DOHH2 (cell line): ENCODE measurements around the gene CCM2.

Source experiments
- H3F3A ChIP-seq: fragments of 200-600 bp; sonication (generic), shearing (Covaris generic); 2 replicates; pipeline ENCODE4 v1.6.0; 2016; ENCODE audit warnings: antibody characterized with exemption, mild to moderate bottlenecking; ENCODE audit not compliant: control insufficient read depth, insufficient read depth
- H3K27ac ChIP-seq: fragments of 200-600 bp; sonication (generic); 2 replicates; pipeline ENCODE4 v1.5.1; 2014; ENCODE audit warnings: low read depth, mild to moderate bottlenecking, low read length, moderate library complexity
- H3K27me3 ChIP-seq: fragments of 200-600 bp; sonication (generic); 2 replicates; pipeline ENCODE4 v1.6.1; 2014; ENCODE audit warnings: mild to moderate bottlenecking, low read length, mixed read lengths; ENCODE audit not compliant: control insufficient read depth
- H3K36me3 ChIP-seq: fragments of 200-600 bp; sonication (generic); 2 replicates; pipeline ENCODE4 v1.6.1; 2014; ENCODE audit warnings: mild to moderate bottlenecking, low read length, moderate library complexity, mixed read lengths; ENCODE audit not compliant: control insufficient read depth
- H3K4me1 ChIP-seq: fragments of 200-600 bp; sonication (generic); 2 replicates; pipeline ENCODE4 v1.6.1; 2014; ENCODE audit warnings: mild to moderate bottlenecking, low read length, mixed read lengths; ENCODE audit not compliant: control insufficient read depth
- H3K4me2 ChIP-seq: fragments of 200-600 bp; sonication (generic); 2 replicates; pipeline ENCODE4 v1.6.0; 2014; ENCODE audit warnings: mild to moderate bottlenecking, low read length, moderate library complexity
- H3K4me3 ChIP-seq: fragments of 200-600 bp; sonication (generic); 2 replicates; pipeline ENCODE4 v1.5.1; 2014; ENCODE audit warnings: mild to moderate bottlenecking, low read length, mixed read lengths
- H3K79me2 ChIP-seq: fragments of 200-600 bp; sonication (generic); 2 replicates; pipeline ENCODE4 v1.6.1; 2014; ENCODE audit warnings: mild to moderate bottlenecking, low read length, mixed read lengths; ENCODE audit not compliant: control insufficient read depth
- H3K9me2 ChIP-seq: fragments of 200-600 bp; sonication (generic); replicated peaks from 2 replicates; pipeline ENCODE4 v1.6.1; 2014; ENCODE audit warnings: mild to moderate bottlenecking, low read length, mixed read lengths; ENCODE audit not compliant: control insufficient read depth
- H3K9me3 ChIP-seq: fragments of 200-600 bp; sonication (generic); 2 replicates; pipeline ENCODE4 v1.6.1; 2014; ENCODE audit warnings: antibody characterized with exemption, low read length, mixed read lengths; ENCODE audit not compliant: control insufficient read depth, insufficient read depth
- H4K20me1 ChIP-seq: fragments of 200-600 bp; sonication (generic); 2 replicates; pipeline ENCODE4 v1.6.0; 2014; ENCODE audit warnings: low read depth, mild to moderate bottlenecking, antibody characterized with exemption, low read length, moderate library complexity; ENCODE audit not compliant: control insufficient read depth, insufficient read depth
- EZH2phosphoT487 ChIP-seq: fragments of 200-600 bp; sonication (generic); IDR thresholded peaks from 2 replicates; pipeline ENCODE4 v1.6.1; 2017; ENCODE audit warnings: borderline replicate concordance, mild to moderate bottlenecking, antibody characterized with exemption, low read length, moderate library complexity, mixed read lengths
- TF ChIP-seq, protein P1 (sequence below): fragments of 200-600 bp; sonication (generic); IDR thresholded peaks from one replicate; pipeline ENCODE4 v1.5.1; 2014; ENCODE audit warnings: antibody characterized with exemption, mild to moderate bottlenecking, low read depth, low read length; ENCODE audit not compliant: poor library complexity, severe bottlenecking

CCM2 gene

DNA sequence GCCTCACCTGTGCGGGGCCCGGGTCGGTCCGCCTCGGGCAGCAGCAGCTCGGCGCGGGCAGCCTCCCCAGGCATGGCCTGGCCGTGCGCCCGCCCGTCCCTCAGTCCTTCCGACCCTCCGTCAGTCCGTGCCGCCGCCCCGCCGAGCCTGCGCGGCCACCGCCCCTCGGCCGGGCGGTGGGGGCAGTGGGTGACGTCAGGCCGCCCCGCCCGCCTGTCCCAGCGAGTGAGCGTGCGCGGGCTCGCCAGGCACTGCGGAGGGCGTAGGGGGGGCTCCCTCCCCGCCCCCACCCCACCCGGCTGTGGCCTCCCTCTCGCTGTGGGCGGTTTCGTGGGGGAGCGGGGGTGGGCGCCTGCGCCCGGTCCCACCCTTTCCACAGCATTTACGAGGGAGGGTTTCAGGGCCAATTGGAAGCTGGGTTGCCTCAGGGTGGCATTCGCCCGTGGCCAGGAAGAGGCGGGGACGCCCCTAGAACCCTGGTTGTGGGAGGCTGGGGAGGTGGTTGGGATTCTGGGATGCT lies 88.9 kb downstream of the CCM2 start, which contains the start of gene NACAD:
Gene NACAD, minus strand, starts transcription at position 149 of the 520 bp plus-strand sequence. Its CDS starts 75 bp downstream, at position 74.
- peak within 1 kb of the TSS; percentile 19; the same call in 1 of the 2 replicates for H3K4me2 ChIP-seq

DNA sequence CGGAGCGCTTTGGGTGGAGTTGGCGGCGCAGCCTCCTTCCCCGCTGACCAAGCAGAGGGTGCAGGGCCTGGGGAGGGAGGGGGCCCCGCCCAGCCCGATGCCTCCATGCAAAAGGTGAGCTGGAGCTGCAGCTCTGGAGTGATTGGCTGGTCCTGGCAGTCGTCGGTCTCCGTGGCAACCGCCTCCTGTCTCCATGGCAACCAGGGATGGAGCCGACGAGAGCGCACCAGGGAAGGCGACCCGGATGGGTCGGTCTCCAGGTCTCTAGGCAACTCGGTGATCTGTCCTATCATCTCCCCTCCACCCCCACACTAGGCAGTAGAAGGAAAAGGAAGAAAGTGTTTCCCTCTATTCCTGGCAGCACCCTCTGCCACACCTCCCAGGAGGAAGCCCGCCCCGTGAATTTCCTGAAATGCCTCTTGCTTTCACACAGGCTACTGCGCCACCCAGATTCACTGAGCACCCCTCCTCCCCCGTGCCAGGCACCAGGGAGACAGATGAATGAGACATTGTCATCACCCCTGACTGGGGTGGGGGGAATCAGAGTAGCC lies 89.4 kb downstream of the CCM2 start:
- Histone ChIP-seq H3K36me3 (no peaks in the 10 kb centered on the region), H3K27me3 (peaks cover 20% of the 10 kb centered on the region), H3K9me3 (no peaks in the 10 kb centered on the region), H3K9me2 (no peaks in the 10 kb centered on the region), H3K27ac (no peak overlapping the region), H3K79me2 (no peaks in the 10 kb centered on the region), H3K4me3 (no peak overlapping the region), H3K4me1 (no peaks in the 10 kb centered on the region), H3F3A (peaks cover under 1% of the 10 kb centered on the region; the same call in 1 of the 2 replicates), H3K4me2 (no peak overlapping the region; the same call in 1 of the 2 replicates), H4K20me1 (no peaks in the 10 kb centered on the region)
- TF ChIP-seq, protein P1, sequence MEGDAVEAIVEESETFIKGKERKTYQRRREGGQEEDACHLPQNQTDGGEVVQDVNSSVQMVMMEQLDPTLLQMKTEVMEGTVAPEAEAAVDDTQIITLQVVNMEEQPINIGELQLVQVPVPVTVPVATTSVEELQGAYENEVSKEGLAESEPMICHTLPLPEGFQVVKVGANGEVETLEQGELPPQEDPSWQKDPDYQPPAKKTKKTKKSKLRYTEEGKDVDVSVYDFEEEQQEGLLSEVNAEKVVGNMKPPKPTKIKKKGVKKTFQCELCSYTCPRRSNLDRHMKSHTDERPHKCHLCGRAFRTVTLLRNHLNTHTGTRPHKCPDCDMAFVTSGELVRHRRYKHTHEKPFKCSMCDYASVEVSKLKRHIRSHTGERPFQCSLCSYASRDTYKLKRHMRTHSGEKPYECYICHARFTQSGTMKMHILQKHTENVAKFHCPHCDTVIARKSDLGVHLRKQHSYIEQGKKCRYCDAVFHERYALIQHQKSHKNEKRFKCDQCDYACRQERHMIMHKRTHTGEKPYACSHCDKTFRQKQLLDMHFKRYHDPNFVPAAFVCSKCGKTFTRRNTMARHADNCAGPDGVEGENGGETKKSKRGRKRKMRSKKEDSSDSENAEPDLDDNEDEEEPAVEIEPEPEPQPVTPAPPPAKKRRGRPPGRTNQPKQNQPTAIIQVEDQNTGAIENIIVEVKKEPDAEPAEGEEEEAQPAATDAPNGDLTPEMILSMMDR: no peak
- TF ChIP-seq EZH2phosphoT487: 0 out of 2 replicates have a peak, but pooled peaks have one; percentile 39

More for the DNA sequence above, 88.9 kb downstream of the CCM2 start, which contains the start of gene NACAD:
- Histone ChIP-seq H4K20me1 (no peaks in the 10 kb centered on the region), H3F3A (no peaks in the 10 kb centered on the region), H3K36me3 (no peaks in the 10 kb centered on the region), H3K4me3 (no peak within 1 kb of the TSS), H3K27me3 (peaks cover 20% of the 10 kb centered on the region), H3K9me2 (no peaks in the 10 kb centered on the region), H3K4me1 (no peaks in the 10 kb centered on the region), H3K9me3 (no peaks in the 10 kb centered on the region), H3K79me2 (no peaks in the 10 kb centered on the region), H3K27ac (no peak within 1 kb of the TSS)
- TF ChIP-seq, protein P1: no peak
- no peak for TF ChIP-seq EZH2phosphoT487

DNA sequence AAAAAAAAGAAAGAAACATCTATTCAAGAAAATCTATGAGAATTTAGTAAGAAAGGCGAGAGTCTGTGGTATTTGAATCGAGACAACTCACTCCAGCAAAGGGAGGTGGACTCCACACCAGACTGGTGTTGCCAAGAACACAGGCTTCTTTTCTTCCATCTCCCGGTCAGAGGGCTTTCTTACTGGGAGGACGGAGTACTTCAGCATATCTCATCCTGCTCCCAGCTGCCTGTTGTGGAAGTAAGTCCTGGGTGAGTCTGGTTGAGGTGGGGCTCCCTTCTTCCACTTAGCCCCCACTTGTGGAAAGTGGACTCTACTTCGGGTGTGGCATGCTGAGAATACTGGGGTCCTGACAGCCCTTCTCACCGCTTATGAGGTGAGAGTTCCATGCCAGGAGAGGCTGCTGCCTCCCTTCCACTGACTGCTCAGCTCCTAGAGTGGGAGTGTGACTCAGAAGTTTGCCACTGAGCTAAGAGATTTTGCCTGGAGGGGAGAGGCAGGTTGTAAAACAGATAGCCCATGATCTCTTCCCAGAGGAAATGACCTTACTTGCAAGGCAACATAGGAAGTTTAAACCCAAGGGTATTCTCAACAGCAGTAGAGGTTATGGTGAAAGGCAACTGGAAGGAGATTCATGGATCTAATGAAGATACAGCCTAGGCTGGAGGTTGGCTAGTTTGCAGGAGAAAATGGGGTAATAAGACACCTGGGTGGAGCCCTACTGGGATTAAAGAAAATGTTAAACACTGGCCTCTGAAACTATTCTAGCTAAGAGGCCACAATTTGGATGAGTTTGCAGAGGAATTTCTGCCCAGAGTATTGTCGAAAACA lies 92.3 kb downstream of the CCM2 start:
- no peaks in the 10 kb centered on the region for H3K79me2 ChIP-seq
- no peaks in the 10 kb centered on the region; the same call in 1 of the 2 replicates for H3K36me3 ChIP-seq
- H3K9me2 ChIP-seq: no peaks in the 10 kb centered on the region
- H4K20me1 ChIP-seq: no peaks in the 10 kb centered on the region
- peaks cover 12% of the 10 kb centered on the region for H3F3A ChIP-seq
- H3K27ac ChIP-seq: no peak overlapping the region
- TF ChIP-seq EZH2phosphoT487: no peak
- TF ChIP-seq, protein P1: no peak
- peaks cover 16% of the 10 kb centered on the region for H3K27me3 ChIP-seq
- H3K4me3 ChIP-seq: no peak overlapping the region
- H3K4me2 ChIP-seq: no peak overlapping the region
- peaks cover 4% of the 10 kb centered on the region for H3K4me1 ChIP-seq
- H3K9me3 ChIP-seq: no peaks in the 10 kb centered on the region
